GM21825 (cell line): ENCODE measurements around the gene BARX2.

ENCODE experiments used
- ATAC-seq: cut with Tn5 transposase; IDR thresholded peaks from one replicate; pipeline ENCODE4 v1.9.1; 2021; ENCODE audit warnings: mild to moderate bottlenecking, moderate library complexity; ENCODE audit not compliant: unreplicated experiment

BARX2 gene

DNA sequence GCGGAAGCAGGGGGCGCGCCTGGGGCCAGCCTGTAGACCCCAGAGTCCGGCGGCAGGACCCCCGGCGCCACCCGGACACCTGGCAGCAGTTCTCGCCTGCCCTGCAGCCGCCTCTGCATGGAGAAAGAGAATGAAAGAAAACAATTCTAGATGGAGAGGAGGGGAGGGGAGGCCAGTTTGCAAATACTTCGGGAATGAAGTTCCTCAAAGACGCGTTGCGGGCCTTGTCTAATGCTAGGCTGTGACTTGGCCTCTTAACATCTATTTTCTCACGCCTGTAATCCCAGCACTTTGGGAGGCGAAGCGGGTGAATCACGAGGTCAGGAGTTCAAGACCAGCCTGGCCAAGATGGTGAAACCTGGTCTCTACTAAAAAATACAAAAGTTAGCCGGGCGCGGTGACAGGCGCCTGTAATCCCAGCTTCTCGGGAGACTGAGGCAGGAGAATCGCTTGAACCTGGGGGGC is 2.1 kb upstream of the BARX2 start:
- ATAC-seq: no peak

- no peak for ATAC-seq
Observed at GRCh38 chr11:129374081-129374992, 1.3 kb upstream of the BARX2 start.

DNA sequence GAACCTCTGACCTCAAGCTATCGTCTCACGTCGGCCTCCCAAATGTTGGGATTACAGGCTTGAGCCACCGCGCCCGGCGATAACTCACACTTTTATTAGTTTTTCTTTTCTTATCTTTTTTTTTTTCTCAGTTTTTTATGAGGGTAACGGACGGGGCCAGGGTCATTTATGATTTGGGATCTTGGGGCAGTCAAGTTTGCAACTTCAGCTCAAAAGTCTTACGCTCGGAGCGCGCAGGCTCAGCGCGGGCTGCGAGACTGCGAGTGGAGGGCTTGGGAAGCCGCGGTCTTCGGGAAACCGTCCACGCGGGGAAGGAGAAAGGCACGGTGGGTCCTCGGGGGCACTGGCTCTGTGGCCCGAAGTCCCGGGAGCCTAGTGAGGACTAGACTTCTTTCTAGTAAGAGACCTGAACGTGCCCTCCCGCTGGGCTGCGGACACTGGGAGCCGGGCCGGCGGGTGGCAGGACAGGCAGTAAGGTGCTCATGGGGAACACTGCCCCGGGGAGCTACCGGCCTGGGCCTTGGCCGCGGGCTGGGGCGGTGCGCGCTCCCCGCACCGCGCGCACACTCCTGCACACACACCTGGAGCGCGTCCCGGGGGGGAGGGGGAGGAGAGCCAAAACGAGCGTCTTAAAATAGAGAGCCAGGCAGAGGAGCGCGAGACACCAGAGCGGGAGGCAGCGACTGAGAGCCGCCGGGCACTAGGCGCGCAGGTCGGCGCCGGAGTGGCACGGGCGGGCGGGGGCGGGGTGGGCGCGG is 476 bp upstream of the BARX2 start:
- ATAC-seq: no peak

- ATAC-seq: no peak
Observed at GRCh38 chr11:129376658-129377341, 1.2 kb downstream of the BARX2 start.

GRCh38 chr11:129377739-129378138 is 2.1 kb downstream of the BARX2 start:
- no peak for ATAC-seq

DNA sequence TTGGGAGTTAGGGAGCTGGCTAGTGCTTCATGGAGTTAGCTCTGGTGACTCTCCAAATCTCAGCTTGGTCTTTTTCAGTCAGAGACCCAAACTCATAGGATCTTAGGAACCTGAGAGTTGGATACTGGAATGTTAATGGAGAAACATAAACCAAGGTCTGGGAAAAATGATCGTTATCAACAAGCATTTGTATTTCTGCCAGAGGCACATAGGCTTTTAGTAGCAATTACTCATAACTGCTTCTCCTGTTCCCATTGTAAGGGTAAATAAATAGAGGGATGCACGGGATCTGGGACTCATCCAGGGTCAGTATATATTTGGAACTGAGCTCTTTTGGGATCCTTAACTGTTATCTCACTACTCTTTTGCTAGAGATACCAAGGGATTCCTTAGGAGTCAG is 4.8 kb downstream of the BARX2 start:
- ATAC-seq: no peak

DNA sequence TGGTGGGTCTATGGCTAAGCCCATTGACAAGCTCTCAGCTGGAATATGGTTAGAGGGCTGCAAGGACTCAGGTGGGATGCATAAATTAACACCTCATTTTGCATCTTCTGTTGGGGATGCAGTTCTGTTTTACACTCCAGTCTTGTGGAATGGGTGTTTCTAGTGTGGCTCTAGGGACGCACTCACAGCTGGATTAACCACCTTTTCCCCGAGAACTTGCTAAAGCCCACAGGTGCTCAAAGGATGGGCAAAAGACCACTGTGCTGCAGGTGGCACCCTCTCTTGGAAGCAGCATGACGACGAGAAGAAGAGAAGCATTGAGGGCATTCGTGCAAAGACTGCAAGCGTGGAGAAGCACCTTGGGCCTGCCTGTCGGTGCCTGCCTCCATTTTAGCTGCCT is 6.9 kb downstream of the BARX2 start:
- ATAC-seq: no peak

DNA sequence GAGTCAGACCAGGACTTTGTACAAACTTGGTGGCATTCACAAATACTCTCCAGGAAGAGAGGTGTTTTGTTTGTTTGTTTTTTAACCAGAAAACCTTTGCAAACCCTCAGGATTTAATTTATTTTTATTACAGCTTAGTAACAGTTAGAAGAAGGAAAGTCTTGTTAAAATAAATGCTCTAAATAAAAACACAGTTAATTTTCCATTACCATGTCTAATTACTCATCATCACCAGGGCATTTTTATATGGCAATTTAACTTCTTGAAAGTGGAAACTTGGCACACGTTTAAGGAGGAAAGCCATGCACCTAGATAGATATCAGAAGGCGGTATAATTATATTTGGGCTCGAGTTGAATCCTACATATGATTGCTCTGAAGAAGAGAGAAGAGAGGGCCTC is 7.4 kb downstream of the BARX2 start:
- ATAC-seq: no peak

GRCh38 chr11:129383502-129383901 is 7.9 kb downstream of the BARX2 start:
- no peak for ATAC-seq

DNA sequence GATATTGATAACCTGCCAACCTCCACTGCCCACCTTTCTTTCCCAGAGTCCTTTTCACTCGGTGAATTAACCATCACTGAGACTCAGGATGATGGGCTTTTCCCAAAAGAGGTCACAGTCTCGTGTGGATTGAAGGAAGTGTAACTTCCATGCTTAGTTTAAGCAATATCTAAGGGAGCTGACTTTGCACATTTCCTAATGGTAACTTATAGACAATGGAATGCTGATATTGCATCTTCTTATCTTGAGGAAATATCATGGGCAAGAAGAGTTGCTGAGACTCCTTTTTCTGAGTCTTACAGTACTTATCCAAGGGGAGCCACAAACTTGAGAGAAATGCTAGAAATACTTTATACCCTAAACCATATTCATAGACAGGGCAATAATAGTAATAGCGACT is 8.8 kb downstream of the BARX2 start:
- no peak for ATAC-seq

GRCh38 chr11:129385801-129386200 is 10.2 kb downstream of the BARX2 start:
- no peak for ATAC-seq

GRCh38 chr11:129386795-129387397 is 11.2 kb downstream of the BARX2 start:
- ATAC-seq: no peak

- no peak for ATAC-seq
Observed at GRCh38 chr11:129387434-129387833, 11.8 kb downstream of the BARX2 start.

- ATAC-seq: no peak
Observed at GRCh38 chr11:129388824-129389223, 13.2 kb downstream of the BARX2 start.

- ATAC-seq: no peak
Observed at GRCh38 chr11:129390303-129390821, 14.7 kb downstream of the BARX2 start.

- no peak for ATAC-seq
Observed at GRCh38 chr11:129391360-129391759, 15.7 kb downstream of the BARX2 start.

DNA sequence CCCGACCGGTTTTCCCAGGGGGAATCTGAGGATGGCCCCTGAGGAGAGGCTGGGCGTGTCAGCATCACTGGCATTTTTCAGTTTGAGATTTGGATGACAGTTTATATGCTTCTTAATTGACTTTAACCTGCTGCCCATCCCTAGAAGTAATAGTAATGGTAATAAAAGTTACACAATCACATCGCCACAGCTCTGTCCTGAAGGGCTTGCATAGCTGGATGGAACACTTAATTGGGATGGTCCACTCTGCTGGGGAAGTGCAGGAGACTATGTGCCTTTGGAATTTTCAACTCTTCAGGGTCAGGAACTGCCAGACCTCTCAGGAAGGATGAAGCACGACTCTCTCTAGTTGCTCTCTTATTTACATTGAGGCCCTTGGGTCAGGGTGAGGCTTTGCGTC is 16.2 kb downstream of the BARX2 start:
- no peak for ATAC-seq

GRCh38 chr11:129392995-129393394 is 17.3 kb downstream of the BARX2 start:
- no peak for ATAC-seq

- ATAC-seq: no peak
Observed at GRCh38 chr11:129394709-129395108, 19.1 kb downstream of the BARX2 start.

- no peak for ATAC-seq
Observed at GRCh38 chr11:129395432-129395831, 19.8 kb downstream of the BARX2 start.

DNA sequence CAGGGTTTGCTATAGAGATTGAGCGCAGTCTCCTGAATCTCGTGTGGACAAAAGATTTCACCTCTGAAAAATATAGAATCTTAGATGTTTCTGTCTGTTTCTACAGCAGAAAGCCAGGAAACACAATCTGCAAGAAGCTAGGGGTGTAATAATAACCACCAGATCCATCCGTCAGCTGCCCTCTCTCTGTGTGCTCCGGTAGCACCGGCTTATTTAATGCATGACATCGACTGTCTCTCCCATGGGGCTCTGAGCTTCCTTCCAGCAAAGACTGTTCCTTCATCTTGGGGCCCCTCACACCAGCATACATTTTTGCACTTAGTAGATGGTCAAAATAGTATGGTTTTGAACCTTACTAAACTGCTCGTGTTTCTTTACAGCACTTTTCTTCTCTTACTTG is 20.2 kb downstream of the BARX2 start:
- no peak for ATAC-seq
